ENCODE measurements around the gene CCDC141. TPM values are rescaled to one million over a fixed set of nuclear protein-coding genes. Genes with fewer than 3 reads are reported as not detected.
"Not testable (repeated sequence)": the region's sequence is repeated elsewhere in the genome, so short reads cannot be mapped to it uniquely, and the experiment has no call there.

CCDC141 gene
- total RNA-seq, 2 donors from 2014 or later, result 0.42 to 1.0 TPM

DNA sequence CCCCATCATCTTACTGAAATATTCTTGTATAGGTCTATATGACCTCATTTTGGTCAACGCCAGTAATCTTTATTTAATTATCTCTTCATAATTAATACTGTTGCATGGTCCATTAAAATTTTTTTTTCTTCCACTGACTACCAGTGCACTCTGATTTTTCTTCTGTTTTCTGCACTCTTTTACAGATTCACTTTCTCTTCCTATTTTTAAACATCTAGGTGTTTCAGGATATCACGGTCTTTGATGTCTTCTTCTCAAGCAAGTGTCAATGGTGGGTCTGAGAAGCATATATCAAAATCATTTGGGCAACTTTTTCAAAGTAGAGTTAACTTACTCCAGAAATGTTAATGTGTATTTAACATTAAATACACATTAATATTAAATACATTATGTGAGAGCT lies 51.4 kb downstream of the CCDC141 start:
- no peaks in the 10 kb centered on the region for H3K27me3 ChIP-seq
- no peaks in the 10 kb centered on the region for H3K36me3 ChIP-seq
- no peak overlapping the region for H3K9ac ChIP-seq (ENCODE audit: low read depth in 2 of 2, low read length in 2 of 2)
- H3K27ac ChIP-seq, result no peak overlapping the region
- TF ChIP-seq, protein P1, sequence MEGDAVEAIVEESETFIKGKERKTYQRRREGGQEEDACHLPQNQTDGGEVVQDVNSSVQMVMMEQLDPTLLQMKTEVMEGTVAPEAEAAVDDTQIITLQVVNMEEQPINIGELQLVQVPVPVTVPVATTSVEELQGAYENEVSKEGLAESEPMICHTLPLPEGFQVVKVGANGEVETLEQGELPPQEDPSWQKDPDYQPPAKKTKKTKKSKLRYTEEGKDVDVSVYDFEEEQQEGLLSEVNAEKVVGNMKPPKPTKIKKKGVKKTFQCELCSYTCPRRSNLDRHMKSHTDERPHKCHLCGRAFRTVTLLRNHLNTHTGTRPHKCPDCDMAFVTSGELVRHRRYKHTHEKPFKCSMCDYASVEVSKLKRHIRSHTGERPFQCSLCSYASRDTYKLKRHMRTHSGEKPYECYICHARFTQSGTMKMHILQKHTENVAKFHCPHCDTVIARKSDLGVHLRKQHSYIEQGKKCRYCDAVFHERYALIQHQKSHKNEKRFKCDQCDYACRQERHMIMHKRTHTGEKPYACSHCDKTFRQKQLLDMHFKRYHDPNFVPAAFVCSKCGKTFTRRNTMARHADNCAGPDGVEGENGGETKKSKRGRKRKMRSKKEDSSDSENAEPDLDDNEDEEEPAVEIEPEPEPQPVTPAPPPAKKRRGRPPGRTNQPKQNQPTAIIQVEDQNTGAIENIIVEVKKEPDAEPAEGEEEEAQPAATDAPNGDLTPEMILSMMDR (IDR thresholded peaks at IDR 0.05), result no peak
- no peaks in the 10 kb centered on the region for H3K4me1 ChIP-seq
- H3K4me3 ChIP-seq, result no peak overlapping the region
- DNase-seq, result no peak
- intact Hi-C loops (cut with DNase I), result no loop called here
- H3K9me3 ChIP-seq, result no peaks in the 10 kb centered on the region

DNA sequence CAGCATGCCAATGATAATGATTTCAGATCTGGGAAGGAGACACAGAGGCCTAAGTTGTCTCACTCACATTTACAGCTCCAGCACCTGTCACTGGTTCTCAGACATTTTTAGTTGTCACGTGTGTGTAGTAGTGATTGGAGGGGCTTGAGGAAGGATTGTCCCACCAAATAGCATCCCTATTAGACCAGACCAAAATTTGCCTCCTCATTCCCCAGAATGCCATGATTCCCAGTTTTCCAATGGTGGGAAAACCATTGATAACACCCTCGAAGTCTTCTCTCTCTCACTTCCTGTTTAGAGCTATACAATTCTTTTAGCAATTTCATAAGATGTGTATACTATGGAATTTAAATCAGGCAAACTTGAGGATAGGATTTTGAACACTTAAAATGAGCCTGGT lies 52.5 kb downstream of the CCDC141 start:
- Histone ChIP-seq H3K4me1 (no peaks in the 10 kb centered on the region), H3K9me3 (no peaks in the 10 kb centered on the region), H3K27me3 (no peaks in the 10 kb centered on the region), H3K36me3 (no peaks in the 10 kb centered on the region), H3K9ac (ENCODE audit: low read depth in 2 of 2, low read length in 2 of 2) (no peak overlapping the region), H3K27ac (no peak overlapping the region), H3K4me3 (no peak overlapping the region)
- TF ChIP-seq, protein P1 (IDR thresholded peaks at IDR 0.05), result no peak
- intact Hi-C loops (cut with DNase I), result no loop called here
- DNase-seq, result no peak

DNA sequence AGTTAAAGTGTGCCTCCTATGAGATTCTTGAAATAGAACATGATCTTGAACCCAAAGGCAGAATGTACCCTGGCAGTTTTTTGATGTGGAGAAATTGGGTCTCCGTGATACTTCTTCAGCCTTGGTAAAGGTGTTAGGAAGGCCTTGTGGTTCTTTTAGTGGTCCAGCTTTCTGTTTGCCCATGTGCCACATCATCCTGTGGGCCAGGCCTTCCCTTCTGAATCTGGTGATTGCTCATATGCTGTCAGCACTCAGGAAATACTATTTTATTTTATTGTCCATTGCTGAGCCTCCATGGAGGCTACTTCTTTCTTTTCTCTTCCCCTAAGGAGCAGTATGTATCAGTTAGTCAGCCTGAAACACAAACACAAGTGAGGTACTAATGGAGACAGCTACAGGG lies 52.9 kb downstream of the CCDC141 start:
- no peak for DNase-seq
- H3K9me3 ChIP-seq, result no peaks in the 10 kb centered on the region
- H3K4me3 ChIP-seq, result no peak overlapping the region
- H3K4me1 ChIP-seq, result no peaks in the 10 kb centered on the region
- H3K27me3 ChIP-seq, result no peaks in the 10 kb centered on the region
- TF ChIP-seq, protein P1 (IDR thresholded peaks at IDR 0.05), result no peak
- intact Hi-C loops (cut with DNase I), result no loop called here
- H3K9ac ChIP-seq (ENCODE audit: low read depth in 2 of 2, low read length in 2 of 2), result no peak overlapping the region
- no peaks in the 10 kb centered on the region for H3K36me3 ChIP-seq
- H3K27ac ChIP-seq, result no peak overlapping the region

DNA sequence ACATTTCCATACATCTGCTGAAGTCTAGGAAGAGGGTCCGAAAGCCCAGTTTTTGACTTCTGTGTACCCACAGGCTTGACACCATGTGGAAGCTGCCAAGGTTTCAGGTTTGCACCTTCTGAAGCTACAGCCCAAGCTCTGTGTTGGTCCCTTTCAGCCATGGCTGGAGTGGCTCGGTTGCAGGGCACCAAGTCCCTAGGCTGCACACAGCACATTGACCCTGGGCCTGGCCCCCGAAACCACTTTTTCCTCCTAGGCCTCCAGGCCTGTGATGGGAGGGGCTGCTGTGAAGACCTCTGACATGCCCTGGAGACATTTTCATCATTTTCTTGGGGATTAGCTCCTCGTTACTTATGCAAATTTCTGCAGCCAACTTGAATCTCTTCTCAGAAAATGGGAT lies 55.7 kb downstream of the CCDC141 start:
- Histone ChIP-seq H3K27me3 (no peaks in the 10 kb centered on the region), H3K4me3 (no peak overlapping the region), H3K36me3 (no peaks in the 10 kb centered on the region), H3K9ac (ENCODE audit: low read depth in 2 of 2, low read length in 2 of 2) (no peak overlapping the region), H3K27ac (no peak overlapping the region), H3K4me1 (no peaks in the 10 kb centered on the region), H3K9me3 (no peaks in the 10 kb centered on the region)
- intact Hi-C loops (cut with DNase I), result no loop called here
- TF ChIP-seq, protein P1 (IDR thresholded peaks at IDR 0.05), result no peak
- no peak for DNase-seq

DNA sequence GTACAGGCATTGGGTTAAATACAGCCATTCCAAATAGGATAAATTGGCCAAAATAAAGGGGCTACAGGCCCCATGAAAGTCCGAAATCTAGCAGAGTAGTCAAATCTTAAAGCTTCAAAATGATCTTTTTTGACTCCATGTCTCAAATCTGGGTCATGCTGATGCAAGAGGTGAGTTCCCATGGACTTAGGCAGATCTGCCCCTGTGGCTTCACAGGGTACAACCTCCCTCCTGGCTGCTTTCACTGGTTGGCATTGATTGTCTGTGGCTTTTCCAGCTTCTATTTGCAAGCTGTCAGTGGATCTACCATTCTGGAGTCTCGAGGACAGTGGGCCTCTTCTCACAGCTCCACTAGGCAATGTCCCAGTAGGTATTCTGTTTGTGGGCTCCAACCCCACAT lies 56.1 kb downstream of the CCDC141 start:
- Histone ChIP-seq H3K27ac (no peak overlapping the region), H3K9me3 (no peaks in the 10 kb centered on the region), H3K27me3 (no peaks in the 10 kb centered on the region), H3K4me3 (no peak overlapping the region), H3K4me1 (no peaks in the 10 kb centered on the region), H3K9ac (ENCODE audit: low read depth in 2 of 2, low read length in 2 of 2) (no peak overlapping the region), H3K36me3 (no peaks in the 10 kb centered on the region)
- TF ChIP-seq, protein P1 (IDR thresholded peaks at IDR 0.05), result no peak
- intact Hi-C loops (cut with DNase I), result no loop called here
- DNase-seq, result no peak

DNA sequence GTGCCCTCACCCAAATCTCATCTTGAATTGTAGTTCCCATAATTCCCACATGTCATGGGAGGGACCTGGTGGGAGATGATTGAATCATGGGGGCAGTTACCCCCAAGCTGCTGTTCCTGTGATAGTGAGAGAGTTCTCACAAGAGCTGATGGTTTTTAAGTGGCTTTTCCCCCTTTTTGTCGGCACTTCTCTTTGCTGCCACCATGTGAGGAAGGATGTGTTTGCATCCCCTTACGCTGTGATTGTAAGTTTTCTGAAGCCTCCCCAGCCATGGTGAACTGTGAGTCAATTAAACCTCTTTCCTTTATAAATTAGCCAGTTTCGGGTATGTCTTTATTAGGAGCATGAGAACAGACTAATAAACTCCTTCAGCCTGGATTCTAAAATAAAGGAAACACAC lies 57.2 kb downstream of the CCDC141 start:
- H3K4me3 ChIP-seq; H3K9ac ChIP-seq (ENCODE audit: low read depth in 2 of 2, low read length in 2 of 2); H3K9me3 ChIP-seq; H3K27me3 ChIP-seq; H3K4me1 ChIP-seq; DNase-seq; H3K36me3 ChIP-seq; H3K27ac ChIP-seq; intact Hi-C loops (cut with DNase I): not testable (repeated sequence)
